HCT116 (cell line): ENCODE results near the gene APBB1IP. TPM values are rescaled to one million over a fixed set of nuclear protein-coding genes. Genes with fewer than 3 reads are reported as not detected.
"Not testable (repeated sequence)": the region's sequence is repeated elsewhere in the genome, so short reads cannot be mapped to it uniquely, and the experiment has no call there.

Experiments used
- ATAC-seq: fragments of 200-7000 bp; cut with Tn5 transposase; 2 replicates; pipeline ENCODE4 v1.9.1; 2020; ENCODE audit warnings: mild to moderate bottlenecking, moderate library complexity
- BruUV-seq: library from RNA; stranded (reverse); fragments of 400-500 nt; replicated peaks from 2 replicates; lab custom pipeline; 2021; lab: Mats Ljungman, UMichigan
- CTCF ChIA-PET: fragments of 300-600 bp; sonication (Branson Sonifier 250); formaldehyde crosslinking; loops from one replicate; lab custom pipeline; 2021; ENCODE audit warnings: antibody characterized with exemption; lab: Charles Lee
- POLR2A ChIA-PET: fragments of 300-600, 350-600 bp; sonication (Branson Sonifier 250); formaldehyde crosslinking; loops from one replicate; lab custom pipeline; 2021; ENCODE audit warnings: antibody characterized with exemption; lab: Charles Lee
- RAD21 ChIA-PET, 2 experiments: fragments of 300-600 bp; sonication (Branson Sonifier 250); formaldehyde crosslinking; loops; one replicate each; lab custom pipeline; 2023; ENCODE audit warnings: low total read pairs in 2 of 2; ENCODE audit not compliant: uncharacterized antibody in 2 of 2, unreplicated experiment in 2 of 2, low non-redundant PET in 1 of 2; lab: Charles Lee
- DNase-seq: peaks from one replicate; pipeline ENCODE4 v3.0.0-alpha.2; 2010; ENCODE audit warnings: low read depth, low spot score
- H2AFZ ChIP-seq: fragments of 200-600 bp; shearing (Covaris generic), sonication (generic); 2 replicates; pipeline ENCODE4 v1.6.1; 2017; ENCODE audit warnings: low read depth, mixed run types, mixed read lengths, antibody characterized with exemption, low read length; ENCODE audit not compliant: poor library complexity, severe bottlenecking
- H3K27ac ChIP-seq: 2 replicates; pipeline ENCODE4 v1.5.1; 2012; ENCODE audit warnings: low read depth, low read length
- H3K27me3 ChIP-seq: fragments of 200-600 bp; sonication (generic); 2 replicates; pipeline ENCODE4 v1.6.1; 2016; ENCODE audit warnings: mixed run types, low read length, mixed read lengths; ENCODE audit not compliant: insufficient read depth
- H3K36me3 ChIP-seq, 2 experiments: fragments of 200-500 bp in 1 of 2; fragments of 200-600 bp in 1 of 2; sonication (Bioruptor generic) in 1 of 2; sonication (generic) in 1 of 2; 2 replicates each; pipeline versions ENCODE4 v1.5.1 to v1.6.1; 2014 to 2016; ENCODE audit warnings: low read length in 2 of 2, inconsistent platforms in 1 of 2, mixed read lengths in 1 of 2, mixed run types in 1 of 2; ENCODE audit not compliant: insufficient read depth in 2 of 2, control insufficient read depth in 1 of 2
- H3K4me1 ChIP-seq, 2 experiments: fragments of 200-600 bp in 1 of 2; sonication (generic) in 1 of 2; 2 replicates each; pipeline versions ENCODE4 v1.5.1 to v1.6.1; 2012 to 2017; ENCODE audit warnings: low read length in 2 of 2, inconsistent platforms in 1 of 2, mild to moderate bottlenecking in 1 of 2, mixed read lengths in 1 of 2, mixed run types in 1 of 2, moderate library complexity in 1 of 2; ENCODE audit not compliant: insufficient read depth in 2 of 2, control insufficient read depth in 1 of 2
- H3K4me2 ChIP-seq: fragments of 200-600 bp; sonication (generic); 2 replicates; pipeline ENCODE4 v1.6.1; 2017; ENCODE audit warnings: mixed run types, low read length, mixed read lengths
- H3K4me3 ChIP-seq, 2 experiments: fragments of 200-600 bp in 1 of 2; sonication (generic) in 1 of 2; replicated peaks in 1 of 2; 2 replicates each; pipeline ENCODE4 v1.5.1; 2011 to 2016; ENCODE audit warnings: low read length in 2 of 2, control low read depth in 1 of 2, low read depth in 1 of 2, mild to moderate bottlenecking in 1 of 2, mixed read lengths in 1 of 2, mixed run types in 1 of 2
- H3K79me2 ChIP-seq: fragments of 200-600 bp; sonication (generic); 2 replicates; pipeline ENCODE4 v1.6.1; 2017; ENCODE audit warnings: mild to moderate bottlenecking, mixed run types, low read length, moderate library complexity, mixed read lengths; ENCODE audit not compliant: insufficient read depth
- H3K9ac ChIP-seq: fragments of 200-600 bp; sonication (generic); 2 replicates; pipeline ENCODE4 v1.6.1; 2016; ENCODE audit warnings: low read length, mixed read lengths
- H3K9me2 ChIP-seq: fragments of 200-600 bp; sonication (generic), shearing (Covaris generic); 2 replicates; pipeline ENCODE4 v1.6.1; 2017; ENCODE audit warnings: mixed run types, mild to moderate bottlenecking, moderate library complexity; ENCODE audit not compliant: insufficient read depth
- H3K9me3 ChIP-seq, 2 experiments: fragments of 200-500 bp in 1 of 2; fragments of 200-600 bp in 1 of 2; sonication (Bioruptor generic) in 1 of 2; sonication (generic) in 1 of 2; 2 replicates each; pipeline ENCODE4 v1.6.1; 2014 to 2017; ENCODE audit warnings: low read length in 2 of 2, mixed read lengths in 2 of 2, inconsistent platforms in 1 of 2, low read depth in 1 of 2, mild to moderate bottlenecking in 1 of 2, mixed run types in 1 of 2, moderate library complexity in 1 of 2; ENCODE audit not compliant: control insufficient read depth in 1 of 2, insufficient read depth in 1 of 2
- H4K20me1 ChIP-seq: fragments of 200-600 bp; sonication (generic), shearing (Covaris generic); 2 replicates; pipeline ENCODE4 v1.6.1; 2017; ENCODE audit warnings: mixed run types, mild to moderate bottlenecking, moderate library complexity; ENCODE audit not compliant: insufficient read depth
- FOSL1 ChIP-seq: IDR thresholded peaks from 2 replicates; pipeline ENCODE4 v1.6.1; 2012; ENCODE audit warnings: low read depth
- SIN3A ChIP-seq: IDR thresholded peaks from 2 replicates; pipeline ENCODE4 v1.6.1; 2012; ENCODE audit warnings: low read depth
- TCF7L2 ChIP-seq: IDR thresholded peaks from 2 replicates; pipeline ENCODE4 v1.7.0; 2011; ENCODE audit warnings: borderline replicate concordance, inconsistent platforms; ENCODE audit not compliant: insufficient read depth, insufficient read length; ENCODE audit errors: extremely low read depth
- intact Hi-C: fragments of 100-400 bp; cut with micrococcal nuclease; formaldehyde crosslinking; loops from 2 replicates; pipeline ENCODE4 v1.10.0; 2022
- total RNA-seq: library from RNA; stranded (reverse); gene quantifications from one replicate; pipeline ENCODE4 v1.2.1, GENCODE V29; 2021; ENCODE audit not compliant: unreplicated experiment
- TF ChIP-seq, protein P1 (sequence below): IDR thresholded peaks from 2 replicates; pipeline ENCODE4 v1.6.1; 2011; ENCODE audit warnings: mild to moderate bottlenecking, low read length, moderate library complexity; ENCODE audit not compliant: insufficient replicate concordance; ENCODE audit errors: extremely low read depth

The APBB1IP gene
- total RNA-seq, 1 experiment from 2014 or later: 0.27 TPM

DNA sequence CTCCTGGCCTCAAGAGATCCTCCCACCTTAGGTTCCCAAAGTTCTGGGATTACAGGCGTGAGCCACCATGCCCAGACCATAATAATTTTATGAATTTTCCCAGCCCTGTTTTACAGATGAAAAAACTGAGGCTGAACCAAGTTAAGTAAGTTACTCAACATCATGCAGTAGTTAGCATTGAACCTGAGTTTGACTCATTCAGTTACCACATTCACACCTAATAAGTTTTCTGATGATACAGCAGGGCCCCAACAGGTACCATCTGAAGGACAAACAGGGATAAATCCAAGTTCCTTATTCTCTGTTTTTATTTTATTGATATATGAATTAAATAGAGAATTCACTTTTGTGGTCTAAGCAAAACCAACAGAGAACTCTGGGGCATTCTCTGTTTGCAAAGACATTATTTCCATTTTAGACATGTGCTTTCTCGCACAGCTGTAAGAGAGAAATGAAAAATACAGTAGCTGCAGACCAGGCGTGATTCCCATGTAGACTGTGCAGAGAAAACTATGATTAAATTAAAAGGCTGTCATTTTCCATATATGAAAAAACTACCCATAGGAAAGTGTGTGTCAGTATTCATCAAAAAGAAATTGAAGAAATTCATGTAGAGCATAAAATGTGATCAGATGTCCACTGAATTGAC, 26.6 kb downstream of the APBB1IP start:
- ChIA-PET CTCF (no interaction called here), POLR2A (no interaction called here)
- no peaks in the 10 kb centered on the region for H3K9me3 ChIP-seq
- ATAC-seq (no peak), DNase-seq (no peak)
- H3K27me3 ChIP-seq: no peaks in the 10 kb centered on the region
- no peaks in the 10 kb centered on the region for H3K36me3 ChIP-seq
- no peaks in the 10 kb centered on the region for H3K9me2 ChIP-seq
- no peaks in the 10 kb centered on the region for H4K20me1 ChIP-seq
- H3K4me1 ChIP-seq: peaks cover 0 to 13% of the 10 kb centered on the region in 2 experiments; a peak in 1 of 4 replicates
- no peak overlapping the region for H3K4me2 ChIP-seq
- no peak overlapping the region for H3K4me3 ChIP-seq
- H3K9ac ChIP-seq: no peak overlapping the region
- TF ChIP-seq, protein P1, sequence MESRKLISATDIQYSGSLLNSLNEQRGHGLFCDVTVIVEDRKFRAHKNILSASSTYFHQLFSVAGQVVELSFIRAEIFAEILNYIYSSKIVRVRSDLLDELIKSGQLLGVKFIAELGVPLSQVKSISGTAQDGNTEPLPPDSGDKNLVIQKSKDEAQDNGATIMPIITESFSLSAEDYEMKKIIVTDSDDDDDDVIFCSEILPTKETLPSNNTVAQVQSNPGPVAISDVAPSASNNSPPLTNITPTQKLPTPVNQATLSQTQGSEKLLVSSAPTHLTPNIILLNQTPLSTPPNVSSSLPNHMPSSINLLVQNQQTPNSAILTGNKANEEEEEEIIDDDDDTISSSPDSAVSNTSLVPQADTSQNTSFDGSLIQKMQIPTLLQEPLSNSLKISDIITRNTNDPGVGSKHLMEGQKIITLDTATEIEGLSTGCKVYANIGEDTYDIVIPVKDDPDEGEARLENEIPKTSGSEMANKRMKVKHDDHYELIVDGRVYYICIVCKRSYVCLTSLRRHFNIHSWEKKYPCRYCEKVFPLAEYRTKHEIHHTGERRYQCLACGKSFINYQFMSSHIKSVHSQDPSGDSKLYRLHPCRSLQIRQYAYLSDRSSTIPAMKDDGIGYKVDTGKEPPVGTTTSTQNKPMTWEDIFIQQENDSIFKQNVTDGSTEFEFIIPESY: no peak
- TF ChIP-seq FOSL1: no peak
- no peak for TF ChIP-seq TCF7L2
- no peak for TF ChIP-seq SIN3A
- TF ChIP-seq, all 23 proteins: peak for 0
- intact Hi-C loops: no loop called here
- RAD21 ChIA-PET: no interaction called here
- Histone ChIP-seq H2AFZ (no peak overlapping the region), H3K27ac (no peak overlapping the region), H3K79me2 (no peaks in the 10 kb centered on the region)
- no TSS peak for BruUV-seq

DNA sequence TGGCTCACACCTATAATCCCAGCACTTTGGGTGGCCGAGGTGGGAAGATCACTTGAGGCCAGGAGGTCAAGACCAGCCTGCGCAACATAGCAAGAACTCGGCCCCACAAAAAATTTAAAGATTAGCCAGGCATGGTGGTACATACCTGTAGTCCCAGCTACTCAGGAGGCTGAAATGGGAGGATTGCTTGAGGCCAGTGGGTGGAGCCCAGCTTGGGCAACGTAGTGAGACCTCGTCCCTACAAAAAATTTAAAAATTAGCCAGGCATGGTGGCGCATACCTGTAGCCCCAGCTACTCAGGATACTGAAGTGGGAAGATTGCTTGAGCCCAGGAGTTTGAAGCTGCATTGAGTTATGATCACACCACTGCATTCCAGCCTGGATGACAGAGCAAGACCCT, 28.4 kb downstream of the APBB1IP start:
- BruUV-seq, DNase-seq, H3K27me3 ChIP-seq, H3K9me3 ChIP-seq, H3K9ac ChIP-seq, H3K36me3 ChIP-seq, H3K4me3 ChIP-seq, H3K9me2 ChIP-seq, ATAC-seq, POLR2A ChIA-PET, intact Hi-C loops, H3K4me2 ChIP-seq, CTCF ChIA-PET, H4K20me1 ChIP-seq, H2AFZ ChIP-seq, H3K79me2 ChIP-seq, H3K27ac ChIP-seq: not testable (repeated sequence)
- H3K4me1 ChIP-seq: peaks cover 0 to 13% of the 10 kb centered on the region in 2 experiments; a peak in 1 of 4 replicates
- RAD21 ChIA-PET: interaction anchor here in 1 of 2 experiments (0.5 kb wide), 1 partner anchor 68 kb away, joined by 3 read pairs; no protein-coding TSS in a partner anchor
